GM12874 (cell line): Measurements from ENCODE around the gene ARHGEF17.

Experiments
- CTCF ChIP-seq: IDR thresholded peaks from 2 replicates; pipeline ENCODE4 v1.5.1; 2011; ENCODE audit warnings: low read depth, mild to moderate bottlenecking, control low read depth, low read length, moderate library complexity; ENCODE audit not compliant: insufficient read depth

Gene ARHGEF17

GRCh38 chr11:73360743-73361369 is 52.8 kb downstream of the ARHGEF17 start:
- TF ChIP-seq CTCF, result no peak

- TF ChIP-seq CTCF, result no peak
Measured at GRCh38 chr11:73361953-73362776, 54.1 kb downstream of the ARHGEF17 start.

GRCh38 chr11:73363147-73363546 is 55.1 kb downstream of the ARHGEF17 start:
- TF ChIP-seq CTCF, result no peak

GRCh38 chr11:73365352-73366264 is 57.5 kb downstream of the ARHGEF17 start:
- no peak for TF ChIP-seq CTCF

DNA sequence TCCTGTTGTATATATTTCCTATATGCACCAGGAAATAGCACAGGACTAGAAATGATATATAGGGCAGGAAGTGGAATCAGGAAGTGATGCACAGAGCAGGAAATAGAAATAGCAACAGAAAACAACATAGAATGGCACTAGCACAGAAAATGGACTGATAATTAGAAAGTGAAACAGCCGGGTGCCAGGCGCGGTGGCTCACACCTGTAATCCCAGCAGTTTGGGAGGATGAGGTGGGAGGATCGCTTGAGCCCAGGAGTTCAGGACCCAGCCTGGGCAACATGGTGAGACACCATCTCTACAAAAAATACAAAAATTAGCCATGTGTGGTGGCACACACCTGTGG is 58.2 kb downstream of the ARHGEF17 start:
- no peak for TF ChIP-seq CTCF

GRCh38 chr11:73366953-73367352 is 58.9 kb downstream of the ARHGEF17 start:
- TF ChIP-seq CTCF, result no peak

DNA sequence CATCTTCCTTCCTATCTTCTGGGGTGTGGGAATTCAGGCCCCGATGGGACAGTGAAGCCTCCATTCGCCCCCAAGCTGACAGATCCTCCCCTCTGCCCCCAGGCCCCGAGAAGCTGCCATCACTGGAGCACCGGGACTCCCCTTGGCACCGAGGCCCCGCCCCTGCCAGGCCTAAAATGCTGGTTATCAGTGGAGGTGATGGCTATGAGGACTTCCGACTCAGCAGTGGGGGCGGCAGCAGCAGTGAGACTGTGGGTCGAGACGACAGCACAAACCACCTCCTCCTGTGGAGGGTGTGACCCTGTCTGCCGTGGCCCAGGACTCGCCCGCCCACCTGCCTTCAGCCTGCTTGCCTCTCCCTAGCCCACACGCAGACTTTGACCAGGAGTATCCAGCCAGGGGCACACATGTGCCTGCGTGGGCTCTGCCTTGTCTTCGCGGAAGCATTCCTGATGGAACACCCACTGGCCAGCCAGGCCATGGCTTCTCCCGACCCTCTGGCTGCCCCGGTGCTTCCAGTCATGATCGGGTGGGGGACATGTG is 59.5 kb downstream of the ARHGEF17 start:
- TF ChIP-seq CTCF, result no peak
